Activated CD8-positive, alpha-beta memory T cell treated with anti-CD3 and anti-CD28 coated beads for 24 hours (primary cell): ENCODE measurements around the gene PLAGL1.

Source experiments
- DNase-seq: peaks from one replicate; pipeline ENCODE4 v3.0.0-alpha.2; 2020

Gene PLAGL1

GRCh38 chr6:144008846-144009245 is 787 bp upstream of the PLAGL1 start:
- DNase-seq, result no peak

- DNase-seq, result peak; percentile 65
Observed at GRCh38 chr6:144007478-144008119, 460 bp downstream of the PLAGL1 start.

- DNase-seq, result no peak
Observed at GRCh38 chr6:144006736-144007477, 1.2 kb downstream of the PLAGL1 start.

- no peak for DNase-seq
Observed at GRCh38 chr6:143999406-143999805, 8.7 kb downstream of the PLAGL1 start.

- DNase-seq, result no peak
Observed at GRCh38 chr6:143998686-143999085, 9.4 kb downstream of the PLAGL1 start.

GRCh38 chr6:143993965-143994646 is 14.0 kb downstream of the PLAGL1 start:
- DNase-seq, result no peak

- no peak for DNase-seq
Observed at GRCh38 chr6:143992285-143992684, 15.8 kb downstream of the PLAGL1 start.

- DNase-seq, result no peak
Observed at GRCh38 chr6:143986463-143987065, 21.5 kb downstream of the PLAGL1 start.

- no peak for DNase-seq
Observed at GRCh38 chr6:143984666-143985065, 23.4 kb downstream of the PLAGL1 start.

GRCh38 chr6:143982968-143983367 is 25.1 kb downstream of the PLAGL1 start:
- DNase-seq, result no peak

GRCh38 chr6:143980921-143981320 is 27.1 kb downstream of the PLAGL1 start:
- no peak for DNase-seq

- DNase-seq, result no peak
Observed at GRCh38 chr6:143976806-143977349, 31.2 kb downstream of the PLAGL1 start.

- DNase-seq, result no peak
Observed at GRCh38 chr6:143974089-143974488, 34.0 kb downstream of the PLAGL1 start.

GRCh38 chr6:143973097-143973966 is 34.7 kb downstream of the PLAGL1 start:
- no peak for DNase-seq

GRCh38 chr6:143971482-143972205 is 36.4 kb downstream of the PLAGL1 start:
- no peak for DNase-seq

- DNase-seq, result no peak
Observed at GRCh38 chr6:143970456-143971218, 37.4 kb downstream of the PLAGL1 start.

- DNase-seq, result no peak
Observed at GRCh38 chr6:143969077-143969476, 39.0 kb downstream of the PLAGL1 start.

- no peak for DNase-seq
Observed at GRCh38 chr6:143967706-143968376, 40.2 kb downstream of the PLAGL1 start.

- no peak for DNase-seq
Observed at GRCh38 chr6:143966312-143966711, 41.7 kb downstream of the PLAGL1 start.

GRCh38 chr6:143965503-143966171 is 42.4 kb downstream of the PLAGL1 start:
- no peak for DNase-seq
